GM12878 (cell line): ENCODE measurements around the gene GFI1. TPM values are rescaled to one million over a fixed set of nuclear protein-coding genes. Genes with fewer than 3 reads are reported as not detected.

Source experiments
- BACH1 ChIP-seq: fragments of 450-650 bp; IDR thresholded peaks from 2 replicates; pipeline ENCODE4 v1.6.1; 2017; ENCODE audit warnings: mild to moderate bottlenecking, borderline replicate concordance
- EED ChIP-seq: sonication (generic); IDR thresholded peaks from 2 replicates; pipeline ENCODE4 v1.6.1; 2016; ENCODE audit warnings: antibody characterized with exemption, low read depth
- EGR1 ChIP-seq, 2 experiments: IDR thresholded peaks; 1 replicate in 1 of 2; 2 replicates in 1 of 2; pipeline ENCODE4 v1.6.1; 2011 to 2012; ENCODE audit warnings: low read depth in 2 of 2, low read length in 2 of 2, borderline replicate concordance in 1 of 2, mild to moderate bottlenecking in 1 of 2, moderate library complexity in 1 of 2
- IKZF1 ChIP-seq: fragments of 450-650 bp; conservative IDR thresholded peaks from 2 replicates; pipeline ENCODE4 v1.6.1; 2017; ENCODE audit warnings: antibody characterized with exemption, mild to moderate bottlenecking
- IKZF2 ChIP-seq, 2 experiments: fragments of 450-650 bp; IDR thresholded peaks; 2 replicates each; pipeline ENCODE4 v1.6.1; 2017; ENCODE audit warnings: mild to moderate bottlenecking in 2 of 2, moderate library complexity in 2 of 2
- MTA2 ChIP-seq: fragments of 450-650 bp; IDR thresholded peaks from 2 replicates; pipeline ENCODE4 v1.6.1; 2016; ENCODE audit warnings: low read depth, mild to moderate bottlenecking, moderate library complexity
- POLR2A ChIP-seq: IDR thresholded peaks from 2 replicates; pipeline ENCODE4 v1.6.1; 2011; ENCODE audit warnings: low read depth, mild to moderate bottlenecking, low read length
- RB1 ChIP-seq: fragments of 450-650 bp; formaldehyde crosslinking; IDR thresholded peaks from 2 replicates; pipeline ENCODE4 v1.6.1; 2017; ENCODE audit warnings: mild to moderate bottlenecking, borderline replicate concordance
- SMC3 ChIP-seq: IDR thresholded peaks from 2 replicates; pipeline ENCODE4 v1.6.1; 2011; ENCODE audit warnings: low read length, improper control_type of control experiment, borderline replicate concordance
- SRF ChIP-seq, 2 experiments: IDR thresholded peaks; 2 replicates each; pipeline ENCODE4 v1.6.1; 2011; ENCODE audit warnings: low read depth in 2 of 2, low read length in 2 of 2, mild to moderate bottlenecking in 1 of 2, moderate library complexity in 1 of 2
- ZBED1 ChIP-seq: IDR thresholded peaks from 2 replicates; pipeline ENCODE4 v1.6.1; 2016; ENCODE audit warnings: borderline replicate concordance
- ZNF274 ChIP-seq: IDR thresholded peaks from one replicate; pipeline ENCODE4 v1.8.0; 2011; ENCODE audit not compliant: insufficient read length, insufficient read depth
- polyA plus RNA-seq, 11 experiments: library from polyadenylated mRNA; depleted of rRNA in 4 of 11; unstranded in 6 of 11; stranded (reverse) in 5 of 11; fragments of >200 nt; fragmentation: Nextera tagmentation in 4 of 11; fragmentation: Illumina TruSeq in 1 of 11; extraction: Ambion mirVana in 4 of 11; extraction: Trizol in 1 of 11; gene quantifications; 1 replicate in 1 of 11; 2 replicates in 10 of 11; pipeline versions ENCODE4 v1.2.1 to v1.2.3, GENCODE V29; 2011 to 2016; ENCODE audit warnings: inconsistent platforms in 2 of 11, missing spikeins in 2 of 11, low read depth in 1 of 11
- total RNA-seq, 4 experiments: library from RNA; depleted of rRNA in 3 of 4; stranded (reverse); fragments of >200 nt in 3 of 4; fragmentation: Illumina TruSeq in 1 of 4; extraction: Trizol in 1 of 4; gene quantifications; 2 replicates each; pipeline versions ENCODE4 v1.2.1 to v1.2.3, GENCODE V29; 2013 to 2021
- TF ChIP-seq, protein P1 (sequence below): IDR thresholded peaks from 2 replicates; pipeline ENCODE4 v1.6.1; 2011; ENCODE audit warnings: borderline replicate concordance, low read depth, mild to moderate bottlenecking, moderate library complexity, mixed read lengths, low read length; ENCODE audit not compliant: insufficient read depth; ENCODE audit errors: extremely low read length

GFI1 gene
- total and polyA plus RNA-seq, 10 of the 15 experiments (the other 5 are each of a cell fraction or from before 2014, with no cell fraction given): 1.8 to 18.3 (median 7.4) TPM

DNA sequence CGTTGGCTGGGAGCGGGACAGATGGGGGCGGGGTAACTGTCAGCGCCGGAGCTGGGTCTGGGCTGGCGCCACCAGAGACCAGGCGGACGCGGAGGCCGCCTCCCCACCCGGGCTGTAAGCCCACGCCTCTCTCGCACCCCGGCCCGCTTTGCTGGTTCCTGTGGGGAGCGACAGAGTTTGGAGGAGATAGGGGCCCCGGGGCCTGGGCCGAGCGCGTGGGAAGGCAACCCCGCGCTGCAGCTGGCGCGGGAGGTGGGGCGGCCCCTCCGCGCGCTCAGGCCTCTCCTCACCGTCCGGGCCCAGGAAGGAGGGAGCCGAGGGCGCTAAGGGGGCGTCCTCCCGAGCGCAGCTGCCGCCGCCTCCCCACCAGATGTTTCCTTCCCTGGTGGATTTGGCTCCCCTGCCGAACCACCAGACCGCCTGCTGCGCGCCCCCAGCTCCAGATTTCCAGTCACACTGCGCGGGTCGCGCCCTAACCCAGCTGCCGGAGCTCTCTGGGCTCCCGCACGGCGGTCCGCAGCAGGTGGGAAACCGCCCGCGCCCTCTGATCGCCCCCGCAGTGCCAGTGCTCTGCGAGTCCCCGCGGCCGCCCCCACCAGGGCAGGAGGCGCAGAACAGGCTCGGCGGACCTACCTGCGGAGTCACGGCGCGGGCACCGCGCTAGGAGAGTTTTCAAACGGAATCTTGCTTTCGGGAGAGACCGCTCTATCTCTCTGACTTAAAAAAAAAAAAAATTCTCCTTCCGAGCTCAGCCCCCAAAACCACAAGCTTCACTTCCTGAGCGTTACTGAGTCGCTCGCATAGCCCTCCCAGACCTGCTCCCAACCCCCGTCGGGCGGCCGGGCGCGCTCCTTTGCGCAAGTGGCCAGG is 1.1 kb downstream of the GFI1 start (continued):
- TF ChIP-seq EED: peak; percentile 57; the same call in 1 of the 2 replicates
- peak in 1 of 2 experiments; percentile 99; a peak in 2 of 3 replicates for TF ChIP-seq EGR1 (IDR thresholded peaks at IDR 0.05; ENCODE audit: borderline replicate concordance in 1 of 2, low read depth in 2 of 2, low read length in 2 of 2)
- TF ChIP-seq BACH1: peak; percentile 44; the same call in 1 of the 2 replicates
- TF ChIP-seq, protein P1, sequence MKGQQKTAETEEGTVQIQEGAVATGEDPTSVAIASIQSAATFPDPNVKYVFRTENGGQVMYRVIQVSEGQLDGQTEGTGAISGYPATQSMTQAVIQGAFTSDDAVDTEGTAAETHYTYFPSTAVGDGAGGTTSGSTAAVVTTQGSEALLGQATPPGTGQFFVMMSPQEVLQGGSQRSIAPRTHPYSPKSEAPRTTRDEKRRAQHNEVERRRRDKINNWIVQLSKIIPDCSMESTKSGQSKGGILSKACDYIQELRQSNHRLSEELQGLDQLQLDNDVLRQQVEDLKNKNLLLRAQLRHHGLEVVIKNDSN: no peak
- peak; percentile 41; the same call in 1 of the 2 replicates for TF ChIP-seq SMC3
- no peak for TF ChIP-seq MTA2
- TF ChIP-seq SRF (IDR thresholded peaks at IDR 0.05; ENCODE audit: low read depth in 2 of 2, low read length in 2 of 2): 0 out of 4 replicates have a peak, but pooled peaks of 1 of the 2 experiments have one; percentile 29
- peak; percentile 91 for TF ChIP-seq IKZF1
- no peak for TF ChIP-seq ZNF274
- TF ChIP-seq ZBED1: 0 out of 2 replicates have a peak, but pooled peaks have one; percentile 12
- peak; percentile 74 for TF ChIP-seq POLR2A
- peak; percentile 57; the same call in 1 of the 2 replicates for TF ChIP-seq RB1
- TF ChIP-seq IKZF2 (IDR thresholded peaks at IDR 0.05): peak; percentile 64 to 75
